PC-3 (cell line): Measurements from ENCODE around the gene IL1R2. TPM values are rescaled to one million over a fixed set of nuclear protein-coding genes. Genes with fewer than 3 reads are reported as not detected.
A peak's percentile ranks its signal among the peaks of the same experiment; 100 is the strongest.

Source experiments
- ATAC-seq: fragments of 200-7000 bp; cut with Tn5 transposase; 2 replicates; pipeline ENCODE4 v1.9.1; 2020; ENCODE audit warnings: mild to moderate bottlenecking, moderate library complexity
- BruUV-seq: library from RNA; stranded (reverse); fragments of 400-500 nt; replicated peaks from 2 replicates; lab custom pipeline; 2021; lab: Mats Ljungman, UMichigan
- CTCF ChIA-PET: fragments of 300-600 bp; sonication (Branson Sonifier 250); formaldehyde crosslinking; loops from one replicate; lab custom pipeline; 2022; ENCODE audit warnings: antibody characterized with exemption; lab: Charles Lee
- POLR2A ChIA-PET: fragments of 300-600 bp; sonication (Branson Sonifier 250); formaldehyde crosslinking; loops from one replicate; lab custom pipeline; 2022; ENCODE audit warnings: antibody characterized with exemption; ENCODE audit not compliant: unreplicated experiment; lab: Charles Lee
- DNase-seq: peaks from one replicate; pipeline ENCODE4 v3.0.0-alpha.2; 2015
- H2AFZ ChIP-seq: fragments of 300-600 bp; sonication (generic); 2 replicates; pipeline ENCODE4 v1.6.0; 2016; ENCODE audit warnings: antibody characterized with exemption, low read length
- H3F3A ChIP-seq: fragments of 300-600 bp; sonication (generic); one replicate; pipeline ENCODE4 v1.6.0; 2017; ENCODE audit warnings: antibody characterized with exemption, low read length, control low read depth, mild to moderate bottlenecking; ENCODE audit not compliant: unreplicated experiment
- H3K27ac ChIP-seq: fragments of 300-600 bp; sonication (generic); 2 replicates; pipeline ENCODE4 v1.5.1; 2016; ENCODE audit warnings: mild to moderate bottlenecking, low read length
- H3K27me3 ChIP-seq: fragments of 300-600 bp; sonication (generic); 2 replicates; pipeline ENCODE4 v1.6.1; 2016; ENCODE audit warnings: low read length, mixed read lengths
- H3K36me3 ChIP-seq: fragments of 300-600 bp; sonication (generic); 2 replicates; pipeline ENCODE4 v1.6.1; 2016; ENCODE audit warnings: low read depth, mixed run types, low read length, mixed read lengths
- H3K4me1 ChIP-seq: fragments of 300-600 bp; sonication (generic); 2 replicates; pipeline ENCODE4 v1.5.1; 2016; ENCODE audit warnings: low read length; ENCODE audit not compliant: insufficient read depth
- H3K4me2 ChIP-seq: fragments of 300-600 bp; sonication (generic); 2 replicates; pipeline ENCODE4 v1.6.0; 2016; ENCODE audit warnings: low read length
- H3K4me3 ChIP-seq: fragments of 300-600 bp; sonication (generic); 2 replicates; pipeline ENCODE4 v1.5.1; 2016; ENCODE audit warnings: mild to moderate bottlenecking, low read length, mixed read lengths
- H3K79me2 ChIP-seq: fragments of 300-600 bp; sonication (generic); 2 replicates; pipeline ENCODE4 v1.6.1; 2017; ENCODE audit warnings: low read length, mixed read lengths
- H3K9ac ChIP-seq: fragments of 300-600 bp; sonication (generic); 2 replicates; pipeline ENCODE4 v1.6.0; 2016; ENCODE audit warnings: mild to moderate bottlenecking, low read length
- H3K9me2 ChIP-seq: fragments of 300-600 bp; sonication (generic); replicated peaks from 2 replicates; pipeline ENCODE4 v1.6.1; 2016; ENCODE audit warnings: mixed run types, low read length, mixed read lengths
- H3K9me3 ChIP-seq: fragments of 300-600 bp; sonication (generic); 2 replicates; pipeline ENCODE4 v1.6.1; 2016; ENCODE audit warnings: low read length, mixed read lengths
- H4K20me1 ChIP-seq: fragments of 300-600 bp; sonication (generic); 2 replicates; pipeline ENCODE4 v1.6.1; 2016; ENCODE audit warnings: low read length, mixed read lengths
- EZH2 ChIP-seq: fragments of 300-600 bp; sonication (generic); IDR thresholded peaks from one replicate; pipeline ENCODE4 v1.6.1; 2017; ENCODE audit warnings: antibody characterized with exemption, mild to moderate bottlenecking, low read length; ENCODE audit not compliant: unreplicated experiment
- EZH2phosphoT487 ChIP-seq: fragments of 300-600 bp; sonication (generic); IDR thresholded peaks from 2 replicates; pipeline ENCODE4 v1.6.1; 2018; ENCODE audit warnings: mild to moderate bottlenecking, antibody characterized with exemption, low read length, borderline replicate concordance
- intact Hi-C: fragments of 100-400 bp; cut with micrococcal nuclease; formaldehyde crosslinking; loops from 2 replicates; pipeline ENCODE4 v1.9.0; 2023
- total RNA-seq: library from RNA; depleted of rRNA; stranded (reverse); fragments of >200 nt; gene quantifications from 2 replicates; pipeline ENCODE4 v1.2.3, GENCODE V29; 2014
- TF ChIP-seq, protein P1 (sequence below): fragments of 300-600 bp; sonication (generic); conservative IDR thresholded peaks from 2 replicates; pipeline ENCODE4 v1.5.1; 2017; ENCODE audit warnings: antibody characterized with exemption, low read depth, mild to moderate bottlenecking, low read length

IL1R2 gene
- total RNA-seq, 1 experiment from 2014 or later: 6.0 TPM

DNA sequence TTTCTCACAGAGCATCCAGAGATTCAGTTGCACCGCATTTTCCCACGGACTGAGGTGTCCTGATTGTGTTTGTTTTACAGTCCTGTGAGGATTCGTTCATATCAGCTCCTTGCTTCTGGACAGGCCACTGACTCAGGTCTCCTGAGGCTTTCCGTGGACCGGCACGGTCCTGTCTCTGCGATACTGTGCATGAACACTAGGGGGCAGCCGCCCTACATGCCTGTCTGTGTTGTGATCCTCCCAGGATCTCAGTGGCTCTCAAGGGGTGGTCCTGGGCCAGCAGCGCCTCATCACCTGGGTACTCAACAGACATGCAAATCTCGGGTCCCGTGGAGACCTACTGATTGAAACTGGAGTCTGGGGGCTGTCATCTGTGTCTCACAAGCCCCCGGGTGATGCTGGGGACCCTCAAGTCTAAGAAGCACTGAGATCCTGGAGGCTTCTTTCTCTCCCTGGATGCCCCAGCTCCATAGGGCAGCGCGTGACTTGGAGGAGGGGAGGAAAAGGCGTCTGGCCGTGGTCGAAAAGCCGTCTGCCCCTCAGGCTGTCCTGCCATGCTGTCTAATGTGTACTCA is 28.9 kb downstream of the IL1R2 start:
- no peaks in the 10 kb centered on the region for H3K79me2 ChIP-seq
- H3K9me3 ChIP-seq: no peaks in the 10 kb centered on the region
- H3K36me3 ChIP-seq: no peaks in the 10 kb centered on the region
- peak; percentile 64 for ATAC-seq
- CTCF ChIA-PET: interaction anchor here (0.6 to 1.5 kb wide), 12 partner anchors 15 to 693 kb away, joined by 3 to 29 read pairs (median 4); no protein-coding TSS in a partner anchor
- H4K20me1 ChIP-seq: no peaks in the 10 kb centered on the region
- H3F3A ChIP-seq: no peaks in the 10 kb centered on the region
- peak overlapping the region; percentile 50 for H2AFZ ChIP-seq
- POLR2A ChIA-PET: no interaction called here
- H3K27me3 ChIP-seq: no peaks in the 10 kb centered on the region
- H3K4me1 ChIP-seq: peaks cover 23% of the 10 kb centered on the region
- no peak overlapping the region for H3K4me3 ChIP-seq
- no peaks in the 10 kb centered on the region for H3K9me2 ChIP-seq
- H3K27ac ChIP-seq: no peak overlapping the region
- no peak overlapping the region; the same call in 1 of the 2 replicates for H3K9ac ChIP-seq
- H3K4me2 ChIP-seq: no peak overlapping the region
- no peak for TF ChIP-seq EZH2
- TF ChIP-seq, protein P1, sequence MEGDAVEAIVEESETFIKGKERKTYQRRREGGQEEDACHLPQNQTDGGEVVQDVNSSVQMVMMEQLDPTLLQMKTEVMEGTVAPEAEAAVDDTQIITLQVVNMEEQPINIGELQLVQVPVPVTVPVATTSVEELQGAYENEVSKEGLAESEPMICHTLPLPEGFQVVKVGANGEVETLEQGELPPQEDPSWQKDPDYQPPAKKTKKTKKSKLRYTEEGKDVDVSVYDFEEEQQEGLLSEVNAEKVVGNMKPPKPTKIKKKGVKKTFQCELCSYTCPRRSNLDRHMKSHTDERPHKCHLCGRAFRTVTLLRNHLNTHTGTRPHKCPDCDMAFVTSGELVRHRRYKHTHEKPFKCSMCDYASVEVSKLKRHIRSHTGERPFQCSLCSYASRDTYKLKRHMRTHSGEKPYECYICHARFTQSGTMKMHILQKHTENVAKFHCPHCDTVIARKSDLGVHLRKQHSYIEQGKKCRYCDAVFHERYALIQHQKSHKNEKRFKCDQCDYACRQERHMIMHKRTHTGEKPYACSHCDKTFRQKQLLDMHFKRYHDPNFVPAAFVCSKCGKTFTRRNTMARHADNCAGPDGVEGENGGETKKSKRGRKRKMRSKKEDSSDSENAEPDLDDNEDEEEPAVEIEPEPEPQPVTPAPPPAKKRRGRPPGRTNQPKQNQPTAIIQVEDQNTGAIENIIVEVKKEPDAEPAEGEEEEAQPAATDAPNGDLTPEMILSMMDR: peak; percentile 98
- BruUV-seq: no TSS peak
- intact Hi-C loops: loop anchor here (1.0 to 10.0 kb wide), 4 partner anchors 146 to 427 kb away; partner anchors contain the start of gene IL18R1
- DNase-seq: peak; percentile 91

DNA sequence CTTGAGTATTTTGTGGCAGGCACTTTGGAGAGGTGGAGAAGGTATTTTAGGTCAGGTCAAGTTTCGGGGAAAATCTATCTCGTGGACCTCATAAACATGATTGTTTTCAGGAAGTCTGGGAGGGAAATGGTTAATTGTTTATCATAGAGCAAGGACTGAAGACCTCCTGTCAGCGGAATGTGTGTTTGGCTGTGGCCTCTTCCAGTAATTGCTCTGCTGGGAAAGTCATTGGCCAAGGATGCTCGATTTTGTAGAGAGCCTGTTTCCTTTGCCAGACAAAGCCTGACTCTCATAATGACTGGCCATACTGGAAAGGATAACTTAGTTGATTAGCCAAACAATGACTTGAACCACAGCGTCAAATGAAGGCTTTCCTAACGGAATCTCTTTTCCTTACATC is 30.0 kb downstream of the IL1R2 start:
- intact Hi-C loops: loop anchor here (5.0 to 10.0 kb wide), 2 partner anchors 333 to 426 kb away; partner anchors contain the start of gene IL18R1
- Histone ChIP-seq H3K79me2 (no peaks in the 10 kb centered on the region), H3K36me3 (no peaks in the 10 kb centered on the region), H3K27ac (no peak overlapping the region), H3K9me3 (no peaks in the 10 kb centered on the region), H3K4me3 (no peak overlapping the region), H3K27me3 (no peaks in the 10 kb centered on the region), H3K4me1 (peaks cover 13% of the 10 kb centered on the region), H3K4me2 (no peak overlapping the region), H3F3A (no peaks in the 10 kb centered on the region), H4K20me1 (no peaks in the 10 kb centered on the region), H3K9ac (no peak overlapping the region), H3K9me2 (no peaks in the 10 kb centered on the region), H2AFZ (no peak overlapping the region)
- ChIA-PET CTCF (interaction anchor here (0.7 kb wide), 1 partner anchor 42 kb away, joined by 9 read pairs; no protein-coding TSS in a partner anchor), POLR2A (no interaction called here)
- TF ChIP-seq EZH2 (no peak), EZH2phosphoT487 (no peak)
- TF ChIP-seq, protein P1: no peak
- DNase-seq (no peak), ATAC-seq (no peak)
- BruUV-seq: no TSS peak

DNA sequence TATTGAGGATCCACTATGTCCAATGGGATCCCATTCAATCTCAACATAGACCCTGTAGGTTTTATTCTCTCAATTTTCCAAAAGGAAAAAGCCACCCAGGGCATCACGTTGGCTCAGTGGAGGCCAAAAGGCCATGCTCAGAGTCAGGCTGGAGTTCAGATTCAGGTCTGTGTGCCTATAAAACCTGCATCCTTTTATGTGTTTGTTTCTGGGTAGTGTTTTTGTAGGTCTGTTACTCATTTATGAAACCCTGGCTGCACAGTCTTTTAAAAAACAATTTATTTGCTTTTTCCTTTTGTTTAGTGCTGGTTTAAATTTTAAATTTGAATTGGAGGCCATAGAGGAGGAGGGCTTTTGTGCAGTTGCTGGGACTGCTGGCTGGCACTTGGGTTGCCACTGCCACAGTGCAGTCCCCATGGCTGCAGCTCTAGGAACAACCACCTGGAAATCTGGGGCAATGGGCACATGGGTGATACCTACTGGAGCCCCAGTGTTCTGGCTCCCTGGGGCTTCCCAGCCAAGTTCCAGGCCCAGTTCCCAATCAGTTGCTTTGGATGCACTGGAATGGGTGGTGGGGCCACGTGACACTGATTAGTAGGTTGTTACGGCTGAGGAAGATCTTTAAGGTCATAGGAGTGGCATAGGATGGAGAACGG is 31.3 kb downstream of the IL1R2 start:
- no peak for ATAC-seq
- Histone ChIP-seq H3F3A (no peaks in the 10 kb centered on the region), H3K27me3 (no peaks in the 10 kb centered on the region), H3K9me3 (no peaks in the 10 kb centered on the region), H4K20me1 (no peaks in the 10 kb centered on the region), H3K4me2 (no peak overlapping the region), H3K27ac (no peak overlapping the region), H3K4me1 (0 out of 2 replicates have a peak, but pooled peaks cover 4% of the 10 kb centered on the region), H3K36me3 (no peaks in the 10 kb centered on the region), H3K9ac (no peak overlapping the region), H3K4me3 (no peak overlapping the region), H2AFZ (no peak overlapping the region), H3K79me2 (no peaks in the 10 kb centered on the region), H3K9me2 (no peaks in the 10 kb centered on the region)
- intact Hi-C loops: loop anchor here (5.0 to 10.0 kb wide), 2 partner anchors 332 to 424 kb away; partner anchors contain the start of gene IL18R1
- TF ChIP-seq EZH2 (no peak), EZH2phosphoT487 (no peak)
- TF ChIP-seq, protein P1: no peak
- ChIA-PET POLR2A (no interaction called here), CTCF (no interaction called here)
- BruUV-seq: no TSS peak
- no peak for DNase-seq
